ENCODE results near the gene NBR1.
"Not testable (repeated sequence)": the region's sequence is repeated elsewhere in the genome, so short reads cannot be mapped to it uniquely, and the experiment has no call there.

The NBR1 gene

DNA sequence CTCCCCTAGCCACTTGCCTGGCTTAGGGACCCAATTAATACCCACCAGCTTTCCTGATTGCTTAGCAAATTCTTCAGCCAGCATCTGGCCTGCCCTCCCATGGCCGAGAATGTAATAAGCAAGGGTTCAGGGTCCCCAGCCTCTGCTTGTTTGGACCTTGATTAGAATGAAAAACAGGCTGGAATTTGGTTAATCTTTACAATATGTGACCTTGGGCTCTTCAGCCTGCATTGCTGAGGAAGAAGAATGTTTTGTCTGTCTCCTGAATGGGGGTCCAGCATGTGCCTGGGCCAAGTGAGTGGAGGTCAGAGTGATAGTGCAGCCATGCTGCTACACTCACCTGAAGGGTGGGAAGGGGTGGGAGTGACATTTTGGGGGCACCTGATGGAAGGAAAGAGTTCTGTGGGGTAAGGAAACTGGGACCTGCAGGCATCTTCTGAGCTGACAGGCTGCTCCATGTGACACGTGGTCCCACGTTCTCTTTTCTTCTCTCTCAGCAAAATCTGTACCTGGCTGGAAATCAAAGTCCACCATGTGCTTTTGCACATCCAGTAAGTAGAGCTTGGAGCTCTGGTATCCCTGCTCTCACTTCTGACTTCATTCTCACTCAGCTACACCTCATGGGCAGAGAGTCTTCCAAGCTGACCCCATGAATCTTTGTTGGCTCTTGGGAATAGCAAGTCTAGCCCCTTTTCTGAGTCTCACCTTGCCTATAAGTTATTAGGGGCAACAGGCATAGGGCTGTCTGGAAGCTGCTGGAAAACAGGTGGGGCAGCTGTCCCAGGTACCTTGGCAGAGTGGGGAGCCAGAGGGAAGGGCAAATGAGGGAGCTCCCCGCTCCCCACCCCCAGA, 46.0 kb downstream of the NBR1 start:
- DNase-seq, result no peak

DNA sequence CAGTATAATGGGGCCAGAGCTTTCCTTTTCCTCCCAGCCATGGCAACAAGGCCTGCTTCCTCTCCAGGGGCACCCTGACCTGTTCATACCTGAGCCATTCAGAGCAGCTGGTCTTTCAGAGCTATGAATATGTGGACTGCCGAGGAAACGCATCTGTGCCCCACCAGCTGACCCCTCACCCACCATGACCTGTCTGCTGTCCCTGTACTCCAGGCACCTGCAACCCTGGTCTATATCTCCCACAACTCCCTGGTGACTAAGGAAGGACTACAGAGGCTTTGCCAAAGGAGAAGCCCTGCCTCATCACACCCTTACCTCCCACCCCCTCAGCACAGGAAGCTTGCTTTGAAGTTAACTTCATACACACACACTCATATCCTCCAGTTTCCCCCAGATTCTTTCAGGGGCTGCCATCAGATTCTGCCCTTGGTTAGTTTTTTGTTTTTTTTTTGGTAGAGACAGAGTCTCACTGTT, 46.6 kb downstream of the NBR1 start:
- no peak for DNase-seq

DNA sequence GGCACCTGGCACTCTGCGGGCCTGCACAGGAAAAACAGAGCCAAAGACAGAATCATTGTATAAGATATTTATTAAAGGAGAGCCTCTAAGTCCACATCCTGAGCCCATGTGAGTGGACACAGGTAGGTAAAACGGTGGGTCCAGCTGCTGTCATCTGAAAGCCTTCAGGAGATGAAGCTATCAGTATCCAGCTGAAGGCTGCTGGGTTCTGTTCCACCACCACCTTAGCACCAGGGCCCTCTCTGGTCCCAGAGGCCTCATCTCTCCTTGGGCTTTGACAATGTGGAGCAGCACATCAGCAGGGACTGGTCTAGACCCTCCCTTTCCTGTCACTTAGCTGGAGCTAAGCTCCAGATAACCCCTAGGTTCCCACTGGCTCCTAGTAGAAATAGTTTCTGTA, 48.0 kb downstream of the NBR1 start:
- DNase-seq, result no peak

DNA sequence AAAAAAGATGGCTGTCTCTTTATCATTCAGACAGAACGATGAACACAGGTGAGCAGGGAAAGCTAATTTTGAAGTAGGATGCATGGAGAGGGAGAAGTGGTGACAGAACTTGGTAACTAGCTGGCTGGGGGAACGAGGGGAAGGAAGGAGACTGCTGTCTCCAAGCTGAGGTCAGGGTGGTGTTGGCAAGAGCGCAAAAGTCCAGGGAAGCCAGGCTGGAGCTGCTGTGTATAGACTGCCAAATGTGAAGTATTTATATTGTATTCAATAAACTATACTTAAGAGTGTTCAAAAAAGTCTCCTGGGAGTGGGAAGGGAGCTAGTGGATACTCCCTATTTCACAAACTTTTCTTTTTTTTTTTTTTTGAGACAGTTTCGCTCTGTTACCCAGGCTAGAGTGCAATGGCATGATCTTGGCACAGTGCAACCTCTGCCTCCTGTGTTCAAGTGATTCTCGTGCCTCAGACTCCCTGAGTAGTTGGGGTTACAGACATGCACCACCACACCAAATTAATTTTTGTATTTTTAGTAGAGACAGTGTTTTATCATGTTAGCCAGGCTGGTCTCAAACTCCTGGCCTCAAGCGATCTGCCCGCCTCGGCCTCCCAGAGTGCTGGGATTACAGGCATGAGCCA, 48.8 kb downstream of the NBR1 start:
- DNase-seq, result no peak

DNA sequence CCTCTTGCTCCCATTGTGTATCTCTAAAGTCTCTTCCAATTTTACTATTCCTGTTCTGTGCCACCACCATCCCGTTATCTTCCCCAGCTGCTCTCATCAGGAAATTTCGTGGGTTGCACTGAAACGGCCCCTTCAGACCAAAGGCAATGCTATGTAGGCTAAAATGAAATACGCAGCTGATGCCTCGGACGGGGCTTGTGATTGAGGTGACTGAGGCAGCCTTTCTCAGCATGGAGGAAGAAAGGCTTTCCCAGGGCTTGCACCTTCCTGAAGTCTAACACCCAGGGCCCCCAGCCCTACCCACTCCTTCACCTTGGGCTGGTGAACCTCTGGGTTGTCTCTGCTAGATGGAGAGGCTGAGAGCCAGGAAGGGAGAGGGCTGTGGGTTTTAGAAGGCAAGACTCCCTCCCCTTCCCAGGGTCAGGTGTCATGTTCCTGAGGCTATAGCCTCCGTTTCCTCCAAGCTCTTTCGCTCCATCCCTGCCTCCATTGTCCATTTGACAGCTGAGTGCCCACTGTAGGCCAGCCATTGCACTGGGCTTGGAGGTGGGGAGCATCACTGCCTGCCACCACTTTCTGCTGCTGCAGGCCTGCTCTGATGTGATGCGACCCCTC, 49.6 kb downstream of the NBR1 start:
- DNase-seq, result no peak

DNA sequence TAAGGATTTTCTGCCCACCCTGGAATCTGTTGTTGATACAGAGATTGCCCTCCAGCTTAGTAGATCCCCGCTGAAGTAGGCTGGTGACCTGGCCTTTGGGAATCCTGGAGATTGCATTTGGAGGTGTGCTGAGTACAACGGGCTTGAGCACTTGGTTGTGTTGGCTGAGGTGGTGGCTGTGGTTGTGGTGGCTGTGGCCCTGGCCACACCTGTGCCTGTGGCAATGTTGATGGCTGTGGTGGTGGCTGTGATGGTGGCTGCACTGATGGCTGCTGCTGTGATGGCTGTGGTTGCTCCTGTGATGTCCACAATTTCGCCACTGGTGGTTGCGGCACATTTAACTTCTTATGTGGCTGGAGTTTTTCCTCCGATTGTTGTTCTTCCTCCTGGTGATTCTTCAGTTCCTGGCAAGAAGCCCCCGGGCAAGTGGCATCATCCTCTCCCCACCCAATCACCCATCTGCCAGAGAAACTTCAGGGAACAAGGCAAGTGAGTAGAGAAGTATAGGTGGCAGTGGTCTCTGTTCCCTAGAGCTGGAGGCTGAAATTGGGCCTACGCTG, 53.2 kb downstream of the NBR1 start:
- no peak for DNase-seq

DNA sequence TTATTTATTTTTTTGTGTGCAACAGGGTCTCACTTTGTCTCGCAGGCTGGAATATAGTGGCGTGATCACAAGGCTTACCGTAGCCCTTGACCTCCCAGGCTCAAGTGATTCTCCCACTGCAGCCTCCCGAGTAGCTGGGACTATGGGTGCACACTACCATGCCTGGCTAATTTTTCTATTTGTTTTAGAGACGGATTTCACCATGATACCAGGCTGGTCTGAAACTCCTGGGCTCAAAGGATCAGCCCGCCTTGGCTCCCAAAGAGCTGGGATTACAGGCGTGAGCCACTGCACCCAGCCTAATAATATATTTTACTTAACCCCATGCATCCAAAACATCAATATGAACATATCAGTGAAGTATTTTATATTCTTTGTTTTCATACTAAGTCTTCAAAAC, 55.4 kb downstream of the NBR1 start:
- DNase-seq, result no peak

DNA sequence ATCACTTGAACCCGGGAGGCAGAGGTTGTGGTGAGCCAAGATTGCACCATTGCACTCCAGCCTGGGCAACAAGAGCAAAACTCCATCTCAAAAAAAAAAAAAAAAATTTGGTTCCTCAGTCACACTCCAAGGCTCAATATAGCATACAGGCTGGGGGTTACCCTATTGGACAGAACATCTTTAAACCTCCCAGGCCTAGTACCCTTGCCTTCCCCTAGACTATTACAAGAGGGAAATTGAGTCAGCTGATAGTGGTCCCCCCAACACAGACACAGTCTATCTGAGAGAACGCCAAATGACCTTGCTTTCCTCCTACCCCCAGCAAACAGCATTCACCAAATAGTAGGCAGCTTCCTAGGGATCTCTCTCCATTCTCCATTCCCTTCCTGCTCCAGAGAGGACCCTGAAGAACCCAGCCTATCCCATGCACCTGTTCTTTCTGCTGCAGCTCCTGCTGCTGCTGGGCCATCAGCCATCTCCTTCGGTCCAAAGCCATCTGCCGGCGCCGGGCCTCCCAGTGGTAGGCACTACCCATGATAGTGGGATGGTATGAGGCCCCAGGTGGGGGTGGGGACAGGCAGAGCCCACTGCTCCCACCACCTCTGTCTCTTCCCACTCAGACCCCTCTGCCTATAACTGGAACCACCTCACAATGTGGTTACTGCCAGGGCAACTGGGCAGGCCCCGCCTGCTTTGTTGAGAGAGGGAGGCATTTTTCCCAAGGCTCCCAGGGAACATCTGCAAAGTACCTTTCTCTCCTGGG, 57.2 kb downstream of the NBR1 start, which contains the start of gene CCDC200:
CCDC200 (minus strand) TSS at position 604 of the 763 bp plus-strand sequence; CDS start at position 535, 69 bp downstream.
- not testable (repeated sequence) for DNase-seq

DNA sequence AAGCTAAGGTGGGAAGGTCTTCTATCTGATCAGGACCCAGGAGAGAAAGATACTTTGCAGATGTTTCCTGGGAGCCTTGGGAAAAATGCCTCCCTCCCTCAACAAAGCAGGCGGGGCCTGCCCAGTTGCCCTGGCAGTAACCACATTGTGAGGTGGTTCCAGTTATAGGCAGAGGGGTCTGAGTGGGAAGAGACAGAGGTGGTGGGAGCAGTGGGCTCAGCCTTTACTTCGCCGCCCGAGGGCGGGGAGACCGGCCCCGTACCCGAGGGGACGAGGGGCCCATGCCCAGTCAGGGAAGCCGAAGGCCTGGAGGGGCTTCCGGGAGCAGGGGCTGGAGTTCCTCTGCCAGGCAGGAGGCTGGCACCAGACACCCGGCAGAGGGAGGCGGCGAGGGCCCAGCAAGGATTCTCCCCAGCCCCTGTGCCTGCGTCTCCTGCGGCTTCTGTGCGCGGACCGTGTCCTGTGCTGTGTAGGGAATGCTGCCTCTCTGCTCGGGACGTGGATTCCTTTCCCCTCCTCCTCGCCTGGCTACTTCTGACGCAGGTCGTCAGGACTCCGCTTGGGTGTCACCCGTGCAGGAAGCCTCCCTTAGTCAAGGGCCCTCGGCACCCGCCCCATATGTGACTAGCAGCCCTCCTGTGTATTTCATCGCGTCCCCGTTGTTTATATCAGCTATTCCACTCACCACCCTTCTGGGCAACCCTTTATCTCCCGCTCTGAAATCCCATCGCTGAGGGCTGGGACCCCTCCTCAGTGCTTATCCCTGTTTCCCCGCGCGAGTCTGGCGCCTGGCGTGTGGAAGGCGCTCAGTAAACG, 60.4 kb downstream of the NBR1 start:
- not testable (repeated sequence) for DNase-seq

DNA sequence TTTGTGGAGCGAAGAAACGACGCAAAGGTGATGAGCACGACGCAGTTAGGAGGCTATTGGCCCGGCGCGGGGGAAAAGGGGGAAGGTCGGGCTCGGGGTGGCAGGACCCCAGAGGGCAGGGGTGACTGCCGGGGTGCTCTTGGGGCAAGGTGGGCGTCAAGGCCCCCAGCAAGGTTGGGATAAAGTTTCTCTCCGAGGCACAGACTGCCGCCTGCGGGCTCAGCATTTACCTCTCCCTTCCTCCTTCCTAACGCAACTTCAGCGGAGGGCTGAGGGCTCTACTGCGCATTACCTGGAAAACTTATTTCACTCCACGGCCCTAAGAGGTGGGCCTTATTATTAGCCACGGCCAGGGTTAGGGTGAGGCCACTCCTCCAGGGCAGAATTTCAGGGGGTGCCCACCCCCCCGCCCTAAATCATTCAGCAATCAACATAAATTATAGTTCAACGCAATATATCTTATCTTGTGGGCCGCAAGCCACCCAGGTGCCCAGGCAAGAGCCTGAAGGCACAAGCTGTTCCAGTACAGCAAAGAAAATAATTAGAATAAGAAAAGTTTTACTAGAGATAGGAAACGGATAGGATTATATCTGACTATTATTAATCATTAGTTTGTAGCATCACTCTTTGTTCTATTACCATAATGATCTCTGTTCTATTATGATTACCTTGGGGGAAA, 61.1 kb downstream of the NBR1 start:
- not testable (repeated sequence) for DNase-seq

DNA sequence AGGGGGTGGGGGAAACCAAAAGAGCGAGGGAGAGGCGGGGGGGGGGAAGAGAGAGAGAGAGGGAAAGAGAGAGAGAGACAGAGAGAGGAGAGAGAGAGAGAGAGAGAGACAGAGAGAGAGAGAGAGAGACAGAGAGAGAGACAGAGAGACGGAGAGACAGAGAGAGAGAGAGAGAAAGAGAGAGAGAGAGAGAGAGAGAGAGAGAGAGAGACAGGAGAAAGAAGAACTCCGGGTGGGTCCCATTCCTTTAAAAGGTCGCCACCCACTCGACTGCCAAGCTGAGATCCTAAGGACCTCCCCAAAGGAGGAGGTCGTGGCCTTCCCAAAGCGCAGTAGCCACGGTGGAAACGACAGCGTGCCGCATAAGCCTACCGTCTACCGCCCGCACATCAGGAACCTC, 62.2 kb downstream of the NBR1 start:
- DNase-seq, result not testable (repeated sequence)

DNA sequence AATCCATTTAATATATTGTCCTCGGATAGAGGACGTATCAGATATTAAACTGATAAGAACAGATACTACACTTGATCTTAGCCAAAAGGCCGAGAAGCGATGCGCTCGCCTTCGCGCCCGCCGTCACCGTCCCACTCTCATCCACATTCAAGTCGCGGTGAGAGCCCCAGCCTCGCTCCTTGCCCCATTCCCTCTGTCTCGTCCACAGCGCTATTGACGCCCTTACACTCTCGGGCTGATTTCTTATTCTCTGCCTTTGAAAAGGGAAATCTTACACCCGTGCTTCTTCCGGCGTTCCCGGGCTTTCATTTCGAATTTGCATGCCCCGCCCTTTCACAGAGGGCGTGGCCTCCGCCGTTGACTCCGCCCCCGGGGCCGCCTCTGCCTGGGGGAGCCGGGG, 62.9 kb downstream of the NBR1 start, which contains the start of gene RNU2-1:
RNU2-1 (minus strand) TSS at position 101 of the 400 bp plus-strand sequence.
- DNase-seq, result not testable (repeated sequence)

DNA sequence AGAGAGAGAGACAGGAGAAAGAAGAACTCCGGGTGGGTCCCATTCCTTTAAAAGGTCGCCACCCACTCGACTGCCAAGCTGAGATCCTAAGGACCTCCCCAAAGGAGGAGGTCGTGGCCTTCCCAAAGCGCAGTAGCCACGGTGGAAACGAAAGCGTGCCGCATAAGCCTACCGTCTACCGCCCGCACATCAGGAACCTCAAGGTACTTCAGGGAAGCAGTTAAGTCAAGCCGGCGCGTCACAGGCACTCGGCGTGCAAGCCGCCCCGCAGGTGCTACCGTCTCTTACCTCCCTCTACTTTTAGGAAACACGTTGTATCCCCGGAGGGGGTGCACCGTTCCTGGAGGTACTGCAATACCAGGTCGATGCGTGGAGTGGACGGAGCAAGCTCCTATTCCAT, 68.6 kb downstream of the NBR1 start:
- DNase-seq, result not testable (repeated sequence)

DNA sequence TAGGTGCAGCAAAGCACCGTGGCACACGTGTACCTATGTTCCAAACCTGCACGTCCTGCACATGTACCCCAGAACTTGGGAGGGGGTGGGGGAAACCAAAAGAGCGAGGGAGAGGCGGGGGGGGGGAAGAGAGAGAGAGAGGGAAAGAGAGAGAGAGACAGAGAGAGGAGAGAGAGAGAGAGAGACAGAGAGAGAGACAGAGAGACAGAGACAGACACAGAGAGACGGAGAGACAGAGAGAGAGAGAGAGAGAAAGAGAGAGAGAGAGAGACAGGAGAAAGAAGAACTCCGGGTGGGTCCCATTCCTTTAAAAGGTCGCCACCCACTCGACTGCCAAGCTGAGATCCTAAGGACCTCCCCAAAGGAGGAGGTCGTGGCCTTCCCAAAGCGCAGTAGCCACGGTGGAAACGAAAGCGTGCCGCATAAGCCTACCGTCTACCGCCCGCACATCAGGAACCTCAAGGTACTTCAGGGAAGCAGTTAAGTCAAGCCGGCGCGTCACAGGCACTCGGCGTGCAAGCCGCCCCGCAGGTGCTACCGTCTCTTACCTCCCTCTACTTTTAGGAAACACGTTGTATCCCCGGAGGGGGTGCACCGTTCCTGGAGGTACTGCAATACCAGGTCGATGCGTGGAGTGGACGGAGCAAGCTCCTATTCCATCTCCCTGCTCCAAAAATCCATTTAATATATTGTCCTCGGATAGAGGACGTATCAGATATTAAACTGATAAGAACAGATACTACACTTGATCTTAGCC, 69.8 kb downstream of the NBR1 start:
- DNase-seq, result not testable (repeated sequence)

DNA sequence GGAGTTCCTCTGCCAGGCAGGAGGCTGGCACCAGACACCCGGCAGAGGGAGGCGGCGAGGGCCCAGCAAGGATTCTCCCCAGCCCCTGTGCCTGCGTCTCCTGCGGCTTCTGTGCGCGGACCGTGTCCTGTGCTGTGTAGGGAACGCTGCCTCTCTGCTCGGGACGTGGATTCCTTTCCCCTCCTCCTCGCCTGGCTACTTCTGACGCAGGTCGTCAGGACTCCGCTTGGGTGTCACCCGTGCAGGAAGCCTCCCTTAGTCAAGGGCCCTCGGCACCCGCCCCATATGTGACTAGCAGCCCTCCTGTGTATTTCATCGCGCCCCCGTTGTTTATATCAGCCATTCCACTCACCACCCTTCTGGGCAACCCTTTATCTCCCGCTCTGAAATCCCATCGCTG, 75.4 kb downstream of the NBR1 start:
- not testable (repeated sequence) for DNase-seq

Data from NCI-H1436 (cell line).